ENCODE data around the gene KCTD15.

The KCTD15 gene

DNA sequence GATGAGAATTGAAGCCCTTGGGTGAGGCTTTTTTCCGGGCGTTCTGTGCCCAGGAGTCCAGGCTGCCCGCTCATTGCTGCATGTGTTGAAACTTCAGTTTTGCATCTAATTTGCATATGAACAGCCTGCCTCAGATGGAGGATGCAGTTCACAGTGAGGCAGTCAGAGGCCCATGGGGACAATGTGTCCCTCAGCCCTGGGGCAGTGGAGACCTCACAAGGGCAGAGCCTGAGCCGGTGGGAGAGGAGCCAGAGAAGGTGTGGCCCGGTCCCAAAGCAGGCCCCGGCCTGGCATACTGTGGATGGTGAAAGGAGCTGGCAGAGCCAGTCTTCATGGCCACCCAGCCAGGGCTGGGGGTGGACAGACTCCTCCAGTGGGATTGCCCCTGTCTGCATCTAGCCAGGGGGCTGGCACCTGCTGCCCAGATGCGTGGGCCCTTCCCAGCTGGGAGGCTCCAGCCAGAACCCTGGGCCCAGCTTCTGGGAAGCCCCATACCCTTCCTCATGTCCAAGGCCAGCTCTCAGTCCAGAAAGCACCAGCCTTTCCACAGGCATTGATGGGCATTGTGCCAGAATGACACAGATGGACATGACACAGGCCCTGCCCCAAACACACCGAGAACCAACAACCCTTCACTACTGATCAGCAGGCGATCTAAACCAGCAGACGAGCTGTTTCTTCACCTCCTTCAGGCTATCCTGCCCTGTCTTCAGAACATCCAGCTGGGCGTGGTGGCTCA lies 32.9 kb upstream of the KCTD15 start:
- Histone ChIP-seq H3K4me3 (no peak overlapping the region), H3K9ac (ENCODE audit: insufficient read length) (no peak overlapping the region), H3K36me3 (ENCODE audit: insufficient read depth, low read length) (no peaks in the 10 kb centered on the region), H3K9me3 (ENCODE audit: low read depth, low read length) (no peaks in the 10 kb centered on the region), H3K27ac (no peak overlapping the region)
- TF ChIP-seq EZH2 (IDR thresholded peaks at IDR 0.05): no peak
- no peak for TF ChIP-seq FOXP2 (optimal IDR thresholded peaks at IDR 0.05; ENCODE audit: control extremely low read depth, extremely low read length, insufficient read depth)
- no peak for TF ChIP-seq POLR2AphosphoS5 (IDR thresholded peaks at IDR 0.05; ENCODE audit: borderline replicate concordance, low read depth, low read length)
- DNase-seq (ENCODE audit: low read depth, low spot score): no peak

- no peak for DNase-seq (ENCODE audit: low read depth, low spot score)
- no peaks in the 10 kb centered on the region for H3K9me3 ChIP-seq (ENCODE audit: low read depth, low read length)
- no peak overlapping the region for H3K4me3 ChIP-seq
- TF ChIP-seq EZH2 (IDR thresholded peaks at IDR 0.05) (no peak), POLR2AphosphoS5 (IDR thresholded peaks at IDR 0.05; ENCODE audit: borderline replicate concordance, low read depth, low read length) (no peak), FOXP2 (optimal IDR thresholded peaks at IDR 0.05; ENCODE audit: control extremely low read depth, extremely low read length, insufficient read depth) (no peak)
- no peak overlapping the region for H3K9ac ChIP-seq (ENCODE audit: insufficient read length)
- H3K27ac ChIP-seq: no peak overlapping the region
- no peaks in the 10 kb centered on the region for H3K36me3 ChIP-seq (ENCODE audit: insufficient read depth, low read length)
Measured at GRCh38 chr19:33766623-33767022, 30.0 kb upstream of the KCTD15 start.

DNA sequence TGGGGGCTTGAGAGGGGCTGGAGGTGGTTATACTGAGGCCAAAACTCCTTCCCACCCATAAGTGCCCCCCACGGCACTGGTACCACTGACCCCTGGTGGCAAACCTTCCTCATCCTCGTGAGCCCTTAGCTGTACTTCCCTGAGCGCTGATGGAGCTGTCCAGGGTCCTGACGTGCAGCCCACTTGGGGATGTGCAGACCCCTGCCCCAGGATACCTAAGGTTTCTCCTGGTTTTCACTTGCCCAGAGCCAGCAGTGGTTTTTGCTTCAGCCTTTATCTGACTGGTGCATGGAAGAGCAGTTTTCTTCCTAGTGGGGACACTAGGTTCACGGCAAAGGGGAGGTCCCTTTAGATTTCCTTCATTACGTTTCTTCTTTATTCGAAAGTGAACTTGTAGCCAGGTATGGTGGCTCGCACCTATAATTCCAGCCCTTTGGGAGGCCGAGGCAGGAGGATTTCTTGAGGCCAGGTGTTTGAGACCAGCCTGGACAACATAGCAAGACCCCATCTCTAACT lies 28.7 kb upstream of the KCTD15 start:
- H3K9me3 ChIP-seq (ENCODE audit: low read depth, low read length): no peaks in the 10 kb centered on the region
- TF ChIP-seq EZH2 (IDR thresholded peaks at IDR 0.05) (no peak), FOXP2 (optimal IDR thresholded peaks at IDR 0.05; ENCODE audit: control extremely low read depth, extremely low read length, insufficient read depth) (no peak), POLR2AphosphoS5 (IDR thresholded peaks at IDR 0.05; ENCODE audit: borderline replicate concordance, low read depth, low read length) (no peak)
- peak; percentile 8 for DNase-seq (ENCODE audit: low read depth, low spot score)
- no peaks in the 10 kb centered on the region for H3K36me3 ChIP-seq (ENCODE audit: insufficient read depth, low read length)
- no peak overlapping the region for H3K27ac ChIP-seq
- H3K4me3 ChIP-seq: no peak overlapping the region
- H3K9ac ChIP-seq (ENCODE audit: insufficient read length): no peak overlapping the region

- no peaks in the 10 kb centered on the region for H3K36me3 ChIP-seq (ENCODE audit: insufficient read depth, low read length)
- no peaks in the 10 kb centered on the region for H3K9me3 ChIP-seq (ENCODE audit: low read depth, low read length)
- H3K9ac ChIP-seq (ENCODE audit: insufficient read length): no peak overlapping the region
- TF ChIP-seq EZH2 (IDR thresholded peaks at IDR 0.05) (no peak), FOXP2 (optimal IDR thresholded peaks at IDR 0.05; ENCODE audit: control extremely low read depth, extremely low read length, insufficient read depth) (no peak), POLR2AphosphoS5 (IDR thresholded peaks at IDR 0.05; ENCODE audit: borderline replicate concordance, low read depth, low read length) (no peak)
- H3K4me3 ChIP-seq: no peak overlapping the region
- no peak overlapping the region for H3K27ac ChIP-seq
- no peak for DNase-seq (ENCODE audit: low read depth, low spot score)
Measured at GRCh38 chr19:33769208-33769607, 27.5 kb upstream of the KCTD15 start.

DNA sequence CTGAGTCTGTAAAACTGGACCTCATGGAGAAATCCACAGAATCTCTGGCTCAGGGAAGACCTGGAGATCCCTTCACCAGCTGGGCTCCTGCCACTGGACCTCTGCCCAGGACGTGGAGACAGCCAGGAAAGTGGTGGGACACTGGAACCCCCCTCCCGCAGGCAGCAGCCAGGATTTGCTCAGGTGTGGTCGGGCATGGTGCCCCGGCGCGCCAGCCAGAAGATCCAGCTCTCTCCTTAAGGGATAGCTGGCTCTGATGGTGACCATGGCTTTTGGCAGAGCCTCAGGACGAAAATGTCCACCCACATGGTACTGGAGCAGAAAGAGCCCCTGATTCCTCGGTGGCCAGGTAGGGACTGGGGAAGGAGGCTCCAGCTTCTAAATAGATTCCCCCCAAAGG lies 26.6 kb upstream of the KCTD15 start:
- no peaks in the 10 kb centered on the region for H3K9me3 ChIP-seq (ENCODE audit: low read depth, low read length)
- TF ChIP-seq EZH2 (IDR thresholded peaks at IDR 0.05): no peak
- no peak overlapping the region for H3K9ac ChIP-seq (ENCODE audit: insufficient read length)
- DNase-seq (ENCODE audit: low read depth, low spot score): no peak
- H3K36me3 ChIP-seq (ENCODE audit: insufficient read depth, low read length): no peaks in the 10 kb centered on the region
- no peak overlapping the region for H3K4me3 ChIP-seq
- no peak overlapping the region for H3K27ac ChIP-seq

DNA sequence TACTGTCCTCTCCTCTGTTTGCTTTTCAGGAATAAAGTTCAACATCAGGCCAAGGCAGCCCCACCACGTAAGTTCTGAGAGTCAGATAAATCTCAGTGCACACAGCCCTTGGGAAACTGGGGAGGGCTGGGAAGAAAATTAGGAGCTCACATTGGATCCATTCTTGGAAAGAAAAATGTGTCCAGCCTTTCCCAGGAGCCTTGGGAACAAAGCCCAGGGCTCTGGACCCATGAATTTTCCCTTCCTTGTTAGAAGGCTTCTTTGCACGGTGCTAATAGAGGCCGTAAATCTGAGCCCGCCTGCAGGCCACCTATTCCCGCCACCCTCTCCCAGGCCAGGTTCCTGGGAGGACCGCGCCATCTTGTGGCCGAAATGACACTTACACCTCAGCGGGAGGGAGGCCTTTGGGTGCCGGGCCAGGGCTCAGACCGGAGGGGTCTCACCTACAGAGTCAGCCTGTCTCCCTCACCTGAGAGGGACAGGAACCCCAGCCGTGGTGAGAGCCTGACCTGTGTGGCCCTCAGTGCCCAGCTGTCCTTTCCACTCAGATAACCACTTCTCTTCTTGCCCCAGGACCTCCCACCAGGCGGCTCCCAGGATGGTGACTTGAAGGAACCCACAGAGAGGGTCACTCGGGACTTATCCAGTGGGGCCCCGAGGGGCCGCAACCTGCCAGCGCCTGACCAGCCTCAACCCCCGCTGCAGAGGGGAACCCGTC lies 25.1 kb upstream of the KCTD15 start:
- DNase-seq (ENCODE audit: low read depth, low spot score): no peak
- Histone ChIP-seq H3K9me3 (ENCODE audit: low read depth, low read length) (no peaks in the 10 kb centered on the region), H3K4me3 (no peak overlapping the region), H3K9ac (ENCODE audit: insufficient read length) (no peak overlapping the region), H3K36me3 (ENCODE audit: insufficient read depth, low read length) (no peaks in the 10 kb centered on the region), H3K27ac (no peak overlapping the region)
- TF ChIP-seq FOXP2 (optimal IDR thresholded peaks at IDR 0.05; ENCODE audit: control extremely low read depth, extremely low read length, insufficient read depth): no peak

- H3K4me3 ChIP-seq: no peak overlapping the region
- no peak overlapping the region for H3K27ac ChIP-seq
- H3K9me3 ChIP-seq (ENCODE audit: low read depth, low read length): no peaks in the 10 kb centered on the region
- no peak for DNase-seq (ENCODE audit: low read depth, low spot score)
- TF ChIP-seq FOXP2 (optimal IDR thresholded peaks at IDR 0.05; ENCODE audit: control extremely low read depth, extremely low read length, insufficient read depth): no peak
- TF ChIP-seq POLR2AphosphoS5 (IDR thresholded peaks at IDR 0.05; ENCODE audit: borderline replicate concordance, low read depth, low read length): no peak
- no peak for TF ChIP-seq EZH2 (IDR thresholded peaks at IDR 0.05)
- H3K36me3 ChIP-seq (ENCODE audit: insufficient read depth, low read length): no peaks in the 10 kb centered on the region
- no peak overlapping the region for H3K9ac ChIP-seq (ENCODE audit: insufficient read length)
Measured at GRCh38 chr19:33772102-33772857, 24.4 kb upstream of the KCTD15 start.

- no peaks in the 10 kb centered on the region for H3K36me3 ChIP-seq (ENCODE audit: insufficient read depth, low read length)
- no peak overlapping the region for H3K4me3 ChIP-seq
- H3K9me3 ChIP-seq (ENCODE audit: low read depth, low read length): no peaks in the 10 kb centered on the region
- H3K27ac ChIP-seq: no peak overlapping the region
- DNase-seq (ENCODE audit: low read depth, low spot score): no peak
- H3K9ac ChIP-seq (ENCODE audit: insufficient read length): no peak overlapping the region
- no peak for TF ChIP-seq EZH2 (IDR thresholded peaks at IDR 0.05)
- no peak for TF ChIP-seq FOXP2 (optimal IDR thresholded peaks at IDR 0.05; ENCODE audit: control extremely low read depth, extremely low read length, insufficient read depth)
- no peak for TF ChIP-seq POLR2AphosphoS5 (IDR thresholded peaks at IDR 0.05; ENCODE audit: borderline replicate concordance, low read depth, low read length)
Measured at GRCh38 chr19:33772858-33773180, 23.9 kb upstream of the KCTD15 start.
